HepG2 (cell line): ENCODE measurements around the gene CPEB4. TPM values are rescaled to one million over a fixed set of nuclear protein-coding genes. Genes with fewer than 3 reads are reported as not detected.

Experiments
- JUND ChIP-seq: sonication (generic); formaldehyde crosslinking; IDR thresholded peaks from 2 replicates; pipeline ENCODE4 v1.8.0; 2022; ENCODE audit warnings: mild to moderate bottlenecking, missing genetic modification reagents
- KDM2A ChIP-seq: sonication (generic); formaldehyde crosslinking; IDR thresholded peaks from 2 replicates; pipeline ENCODE4 v1.4.0; 2020; ENCODE audit warnings: low read depth, missing genetic modification reagents, borderline replicate concordance
- MXD4 ChIP-seq: IDR thresholded peaks from 2 replicates; pipeline ENCODE4 v1.6.1; 2016; ENCODE audit warnings: mild to moderate bottlenecking, missing biosample characterization, missing genetic modification reagents
- MYC ChIP-seq: sonication (generic); formaldehyde crosslinking; IDR thresholded peaks from 2 replicates; pipeline ENCODE4 v1.9.0; 2021; ENCODE audit warnings: missing genetic modification reagents, borderline replicate concordance
- TFAP4 ChIP-seq: sonication (generic); IDR thresholded peaks from 2 replicates; pipeline ENCODE4 v1.6.1; 2016; ENCODE audit warnings: low read depth, borderline replicate concordance
- THAP11 ChIP-seq: IDR thresholded peaks from 2 replicates; pipeline ENCODE4 v1.6.1; 2016; ENCODE audit warnings: missing biosample characterization, missing genetic modification reagents
- YEATS4 ChIP-seq: sonication (generic); formaldehyde crosslinking; IDR thresholded peaks from 2 replicates; pipeline ENCODE4 v1.4.0; 2020; ENCODE audit warnings: missing genetic modification reagents, borderline replicate concordance
- ZNF383 ChIP-seq: sonication (generic); formaldehyde crosslinking; IDR thresholded peaks from 2 replicates; pipeline ENCODE4 v1.4.0; 2020; ENCODE audit warnings: missing genetic modification reagents, mild to moderate bottlenecking, borderline replicate concordance
- polyA plus RNA-seq, 8 experiments: library from polyadenylated mRNA; depleted of rRNA in 3 of 8; stranded (reverse) in 7 of 8; unstranded in 1 of 8; fragments of >200 nt; fragmentation: Illumina TruSeq in 4 of 8; extraction: Trizol in 4 of 8; gene quantifications; 2 replicates each; pipeline versions ENCODE4 v1.2.1 to v1.2.3, GENCODE V29; 2011 to 2016; ENCODE audit warnings: low read depth in 4 of 8, missing spikeins in 1 of 8, mixed read lengths in 1 of 8; ENCODE audit not compliant: insufficient read depth in 1 of 8
- total RNA-seq, 5 experiments: library from RNA; depleted of rRNA; stranded (reverse); fragments of >200 nt; fragmentation: Illumina TruSeq; extraction: Trizol; gene quantifications; 2 replicates each; pipeline ENCODE4 v1.2.3, GENCODE V29; 2016; ENCODE audit warnings: low read depth in 1 of 5
- TF ChIP-seq, protein P1 (sequence below): sonication (generic); formaldehyde crosslinking; IDR thresholded peaks from 2 replicates; pipeline ENCODE4 v1.4.0; 2020; ENCODE audit warnings: missing genetic modification reagents, borderline replicate concordance
- TF ChIP-seq, protein P2 (sequence below): IDR thresholded peaks from 2 replicates; pipeline ENCODE4 v1.6.1; 2016; ENCODE audit warnings: missing compliant biosample characterization, missing genetic modification reagents, borderline replicate concordance
- TF ChIP-seq, protein P3 (sequence below): sonication (generic); formaldehyde crosslinking; IDR thresholded peaks from 2 replicates; pipeline ENCODE4 v1.4.0; 2020; ENCODE audit warnings: missing genetic modification reagents
- TF ChIP-seq, protein P4 (sequence below): sonication (generic); formaldehyde crosslinking; conservative IDR thresholded peaks from 2 replicates; pipeline ENCODE4 v1.4.0; 2020; ENCODE audit warnings: mild to moderate bottlenecking, missing genetic modification reagents, moderate library complexity

CPEB4 gene
- total and polyA plus RNA-seq, 2 of the 13 experiments (the other 11 are each of a cell fraction or from before 2014, with no cell fraction given), result 7.7 to 26.7 TPM

DNA sequence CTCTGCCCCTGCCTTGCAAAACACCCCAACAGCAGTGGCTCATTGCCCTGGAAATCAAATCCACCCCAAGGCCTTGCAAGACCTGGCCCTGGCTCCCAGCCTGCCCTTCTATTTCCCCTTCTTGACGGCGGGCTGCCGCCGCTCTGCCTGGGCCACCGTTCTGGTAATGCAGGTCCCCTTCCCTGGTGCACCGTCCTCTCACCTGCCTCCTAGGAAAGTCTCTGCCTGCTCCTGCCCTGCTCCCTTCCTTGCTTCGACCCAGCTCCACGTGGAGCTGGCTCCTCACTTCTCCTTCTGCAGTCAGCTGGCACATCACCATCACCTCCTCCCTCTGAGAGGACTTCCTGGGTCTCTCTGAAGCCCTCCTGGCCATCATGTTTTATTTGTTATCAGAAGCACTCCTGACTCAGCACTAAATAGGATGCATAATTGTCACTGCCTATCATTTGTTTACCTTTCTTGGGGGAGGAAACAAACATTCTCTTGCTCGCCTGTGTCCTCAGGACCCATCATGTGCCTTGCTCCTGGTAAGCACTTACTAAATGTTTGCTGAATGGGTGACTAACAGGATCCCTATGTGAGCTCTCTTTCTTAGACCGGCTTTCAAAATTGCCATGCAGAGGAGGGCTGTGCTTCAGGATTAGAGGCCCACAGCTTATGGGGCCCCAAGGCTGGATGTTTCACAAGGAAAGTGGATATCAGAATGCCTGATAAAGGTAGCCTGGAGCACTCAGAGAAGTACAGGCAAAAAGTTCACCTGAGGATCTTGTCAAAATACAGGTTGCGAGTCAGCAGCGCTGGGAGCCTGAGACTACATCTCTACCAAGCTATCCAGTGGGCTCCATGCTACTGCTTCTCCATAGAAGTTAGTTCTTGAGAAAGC lies 81.3 kb downstream of the CPEB4 start (continued):
- TF ChIP-seq TFAP4, result peak; percentile 70; the same call in 1 of the 2 replicates
- TF ChIP-seq, protein P1, sequence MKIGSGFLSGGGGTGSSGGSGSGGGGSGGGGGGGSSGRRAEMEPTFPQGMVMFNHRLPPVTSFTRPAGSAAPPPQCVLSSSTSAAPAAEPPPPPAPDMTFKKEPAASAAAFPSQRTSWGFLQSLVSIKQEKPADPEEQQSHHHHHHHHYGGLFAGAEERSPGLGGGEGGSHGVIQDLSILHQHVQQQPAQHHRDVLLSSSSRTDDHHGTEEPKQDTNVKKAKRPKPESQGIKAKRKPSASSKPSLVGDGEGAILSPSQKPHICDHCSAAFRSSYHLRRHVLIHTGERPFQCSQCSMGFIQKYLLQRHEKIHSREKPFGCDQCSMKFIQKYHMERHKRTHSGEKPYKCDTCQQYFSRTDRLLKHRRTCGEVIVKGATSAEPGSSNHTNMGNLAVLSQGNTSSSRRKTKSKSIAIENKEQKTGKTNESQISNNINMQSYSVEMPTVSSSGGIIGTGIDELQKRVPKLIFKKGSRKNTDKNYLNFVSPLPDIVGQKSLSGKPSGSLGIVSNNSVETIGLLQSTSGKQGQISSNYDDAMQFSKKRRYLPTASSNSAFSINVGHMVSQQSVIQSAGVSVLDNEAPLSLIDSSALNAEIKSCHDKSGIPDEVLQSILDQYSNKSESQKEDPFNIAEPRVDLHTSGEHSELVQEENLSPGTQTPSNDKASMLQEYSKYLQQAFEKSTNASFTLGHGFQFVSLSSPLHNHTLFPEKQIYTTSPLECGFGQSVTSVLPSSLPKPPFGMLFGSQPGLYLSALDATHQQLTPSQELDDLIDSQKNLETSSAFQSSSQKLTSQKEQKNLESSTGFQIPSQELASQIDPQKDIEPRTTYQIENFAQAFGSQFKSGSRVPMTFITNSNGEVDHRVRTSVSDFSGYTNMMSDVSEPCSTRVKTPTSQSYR (CRISPR knock-in tag), result peak; percentile 66; the same call in 1 of the 2 replicates
- TF ChIP-seq, protein P2, sequence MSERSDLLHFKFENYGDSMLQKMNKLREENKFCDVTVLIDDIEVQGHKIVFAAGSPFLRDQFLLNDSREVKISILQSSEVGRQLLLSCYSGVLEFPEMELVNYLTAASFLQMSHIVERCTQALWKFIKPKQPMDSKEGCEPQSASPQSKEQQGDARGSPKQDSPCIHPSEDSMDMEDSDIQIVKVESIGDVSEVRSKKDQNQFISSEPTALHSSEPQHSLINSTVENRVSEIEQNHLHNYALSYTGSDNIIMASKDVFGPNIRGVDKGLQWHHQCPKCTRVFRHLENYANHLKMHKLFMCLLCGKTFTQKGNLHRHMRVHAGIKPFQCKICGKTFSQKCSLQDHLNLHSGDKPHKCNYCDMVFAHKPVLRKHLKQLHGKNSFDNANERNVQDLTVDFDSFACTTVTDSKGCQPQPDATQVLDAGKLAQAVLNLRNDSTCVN (CRISPR knock-in tag), result peak; percentile 16; the same call in 1 of the 2 replicates
- peak; percentile 49; the same call in 1 of the 2 replicates for TF ChIP-seq JUND (CRISPR knock-in tag)
- TF ChIP-seq MXD4, result 0 out of 2 replicates have a peak, but pooled peaks have one; percentile 48
- 0 out of 2 replicates have a peak, but pooled peaks have one; percentile 34 for TF ChIP-seq YEATS4 (CRISPR knock-in tag)
- peak; percentile 43; the same call in 1 of the 2 replicates for TF ChIP-seq KDM2A (CRISPR knock-in tag)
- peak; percentile 59 for TF ChIP-seq MYC (CRISPR knock-in tag)
- TF ChIP-seq, protein P3, sequence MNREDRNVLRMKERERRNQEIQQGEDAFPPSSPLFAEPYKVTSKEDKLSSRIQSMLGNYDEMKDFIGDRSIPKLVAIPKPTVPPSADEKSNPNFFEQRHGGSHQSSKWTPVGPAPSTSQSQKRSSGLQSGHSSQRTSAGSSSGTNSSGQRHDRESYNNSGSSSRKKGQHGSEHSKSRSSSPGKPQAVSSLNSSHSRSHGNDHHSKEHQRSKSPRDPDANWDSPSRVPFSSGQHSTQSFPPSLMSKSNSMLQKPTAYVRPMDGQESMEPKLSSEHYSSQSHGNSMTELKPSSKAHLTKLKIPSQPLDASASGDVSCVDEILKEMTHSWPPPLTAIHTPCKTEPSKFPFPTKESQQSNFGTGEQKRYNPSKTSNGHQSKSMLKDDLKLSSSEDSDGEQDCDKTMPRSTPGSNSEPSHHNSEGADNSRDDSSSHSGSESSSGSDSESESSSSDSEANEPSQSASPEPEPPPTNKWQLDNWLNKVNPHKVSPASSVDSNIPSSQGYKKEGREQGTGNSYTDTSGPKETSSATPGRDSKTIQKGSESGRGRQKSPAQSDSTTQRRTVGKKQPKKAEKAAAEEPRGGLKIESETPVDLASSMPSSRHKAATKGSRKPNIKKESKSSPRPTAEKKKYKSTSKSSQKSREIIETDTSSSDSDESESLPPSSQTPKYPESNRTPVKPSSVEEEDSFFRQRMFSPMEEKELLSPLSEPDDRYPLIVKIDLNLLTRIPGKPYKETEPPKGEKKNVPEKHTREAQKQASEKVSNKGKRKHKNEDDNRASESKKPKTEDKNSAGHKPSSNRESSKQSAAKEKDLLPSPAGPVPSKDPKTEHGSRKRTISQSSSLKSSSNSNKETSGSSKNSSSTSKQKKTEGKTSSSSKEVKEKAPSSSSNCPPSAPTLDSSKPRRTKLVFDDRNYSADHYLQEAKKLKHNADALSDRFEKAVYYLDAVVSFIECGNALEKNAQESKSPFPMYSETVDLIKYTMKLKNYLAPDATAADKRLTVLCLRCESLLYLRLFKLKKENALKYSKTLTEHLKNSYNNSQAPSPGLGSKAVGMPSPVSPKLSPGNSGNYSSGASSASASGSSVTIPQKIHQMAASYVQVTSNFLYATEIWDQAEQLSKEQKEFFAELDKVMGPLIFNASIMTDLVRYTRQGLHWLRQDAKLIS, result 0 out of 2 replicates have a peak, but pooled peaks have one; percentile 27
- TF ChIP-seq THAP11 (CRISPR knock-in tag), result peak; percentile 68; the same call in 1 of the 2 replicates
- TF ChIP-seq, protein P4, sequence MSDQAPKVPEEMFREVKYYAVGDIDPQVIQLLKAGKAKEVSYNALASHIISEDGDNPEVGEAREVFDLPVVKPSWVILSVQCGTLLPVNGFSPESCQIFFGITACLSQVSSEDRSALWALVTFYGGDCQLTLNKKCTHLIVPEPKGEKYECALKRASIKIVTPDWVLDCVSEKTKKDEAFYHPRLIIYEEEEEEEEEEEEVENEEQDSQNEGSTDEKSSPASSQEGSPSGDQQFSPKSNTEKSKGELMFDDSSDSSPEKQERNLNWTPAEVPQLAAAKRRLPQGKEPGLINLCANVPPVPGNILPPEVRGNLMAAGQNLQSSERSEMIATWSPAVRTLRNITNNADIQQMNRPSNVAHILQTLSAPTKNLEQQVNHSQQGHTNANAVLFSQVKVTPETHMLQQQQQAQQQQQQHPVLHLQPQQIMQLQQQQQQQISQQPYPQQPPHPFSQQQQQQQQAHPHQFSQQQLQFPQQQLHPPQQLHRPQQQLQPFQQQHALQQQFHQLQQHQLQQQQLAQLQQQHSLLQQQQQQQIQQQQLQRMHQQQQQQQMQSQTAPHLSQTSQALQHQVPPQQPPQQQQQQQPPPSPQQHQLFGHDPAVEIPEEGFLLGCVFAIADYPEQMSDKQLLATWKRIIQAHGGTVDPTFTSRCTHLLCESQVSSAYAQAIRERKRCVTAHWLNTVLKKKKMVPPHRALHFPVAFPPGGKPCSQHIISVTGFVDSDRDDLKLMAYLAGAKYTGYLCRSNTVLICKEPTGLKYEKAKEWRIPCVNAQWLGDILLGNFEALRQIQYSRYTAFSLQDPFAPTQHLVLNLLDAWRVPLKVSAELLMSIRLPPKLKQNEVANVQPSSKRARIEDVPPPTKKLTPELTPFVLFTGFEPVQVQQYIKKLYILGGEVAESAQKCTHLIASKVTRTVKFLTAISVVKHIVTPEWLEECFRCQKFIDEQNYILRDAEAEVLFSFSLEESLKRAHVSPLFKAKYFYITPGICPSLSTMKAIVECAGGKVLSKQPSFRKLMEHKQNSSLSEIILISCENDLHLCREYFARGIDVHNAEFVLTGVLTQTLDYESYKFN, result peak; percentile 82
- TF ChIP-seq ZNF383 (CRISPR knock-in tag), result no peak
